Non-pigmented ciliary epithelial cell (primary cell): ENCODE results near the gene AZIN2.

Experiments
- DNase-seq: peaks from one replicate; pipeline ENCODE4 v3.0.0-alpha.2; 2010; ENCODE audit warnings: low read depth

The AZIN2 gene

GRCh38 chr1:33153650-33154049 lies 72.7 kb downstream of the AZIN2 start:
- no peak for DNase-seq

GRCh38 chr1:33155877-33156538 lies 75.1 kb downstream of the AZIN2 start:
- no peak for DNase-seq

GRCh38 chr1:33157131-33157530 lies 76.2 kb downstream of the AZIN2 start:
- no peak for DNase-seq

GRCh38 chr1:33158366-33158765 lies 77.4 kb downstream of the AZIN2 start:
- no peak for DNase-seq

GRCh38 chr1:33159577-33159976 lies 78.6 kb downstream of the AZIN2 start:
- DNase-seq = no peak

GRCh38 chr1:33161061-33161681 lies 80.2 kb downstream of the AZIN2 start:
- DNase-seq = no peak

GRCh38 chr1:33162141-33162540 lies 81.2 kb downstream of the AZIN2 start:
- DNase-seq = no peak

- peak; percentile 86 for DNase-seq
These were observed 82.9 kb downstream of the AZIN2 start for GRCh38 chr1:33163621-33164519.

GRCh38 chr1:33165209-33165608 lies 84.3 kb downstream of the AZIN2 start:
- DNase-seq = no peak

- no peak for DNase-seq
These were observed 84.9 kb downstream of the AZIN2 start for GRCh38 chr1:33165809-33166208.

GRCh38 chr1:33167650-33168447 lies 86.9 kb downstream of the AZIN2 start:
- DNase-seq = no peak

GRCh38 chr1:33168556-33169289 lies 87.8 kb downstream of the AZIN2 start:
- no peak for DNase-seq

GRCh38 chr1:33169290-33170055 lies 88.5 kb downstream of the AZIN2 start:
- no peak for DNase-seq
